Coronary artery (tissue), 2 donors: ENCODE measurements around the gene CEP85L.

ENCODE experiments used
- DNase-seq: peaks from one replicate; pipeline ENCODE4 v3.0.0-alpha.2; 2017; ENCODE audit warnings: low spot score
- H3K27ac ChIP-seq, 2 donors: fragments of 200-600 bp; sonication (generic); one replicate each; pipeline ENCODE4 v1.5.1; 2016 to 2019
- H3K4me3 ChIP-seq: fragments of 200-600 bp; sonication (generic); 2 replicates; pipeline ENCODE4 v1.5.1; 2016; ENCODE audit warnings: mild to moderate bottlenecking, moderate library complexity
- TF ChIP-seq, protein P1 (sequence below): fragments of 200-600 bp; sonication (generic); IDR thresholded peaks from one replicate; pipeline ENCODE4 v1.5.1; 2019; ENCODE audit warnings: antibody characterized with exemption

The CEP85L gene

DNA sequence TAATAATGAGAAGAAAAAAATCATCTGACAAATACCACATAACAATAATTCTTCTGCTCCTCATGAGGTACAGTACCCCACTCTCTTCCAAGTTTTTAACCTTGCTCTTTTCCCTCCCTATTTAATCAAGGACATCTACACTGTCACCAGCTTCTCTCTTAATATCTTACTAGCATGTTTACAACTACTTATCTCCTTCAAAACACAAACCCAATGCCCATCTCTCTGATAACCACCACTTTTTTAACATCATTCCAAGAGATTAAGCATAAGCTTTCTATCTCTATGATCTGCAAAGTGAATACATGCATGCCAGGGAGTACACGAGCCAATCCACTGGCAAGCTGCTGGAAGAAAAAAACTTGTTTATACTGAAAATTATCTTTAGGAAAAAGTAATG lies 10.3 kb downstream of the CEP85L start:
- Histone ChIP-seq H3K4me3 (no peak overlapping the region), H3K27ac (no peak overlapping the region)
- no peak for DNase-seq
- TF ChIP-seq, protein P1, sequence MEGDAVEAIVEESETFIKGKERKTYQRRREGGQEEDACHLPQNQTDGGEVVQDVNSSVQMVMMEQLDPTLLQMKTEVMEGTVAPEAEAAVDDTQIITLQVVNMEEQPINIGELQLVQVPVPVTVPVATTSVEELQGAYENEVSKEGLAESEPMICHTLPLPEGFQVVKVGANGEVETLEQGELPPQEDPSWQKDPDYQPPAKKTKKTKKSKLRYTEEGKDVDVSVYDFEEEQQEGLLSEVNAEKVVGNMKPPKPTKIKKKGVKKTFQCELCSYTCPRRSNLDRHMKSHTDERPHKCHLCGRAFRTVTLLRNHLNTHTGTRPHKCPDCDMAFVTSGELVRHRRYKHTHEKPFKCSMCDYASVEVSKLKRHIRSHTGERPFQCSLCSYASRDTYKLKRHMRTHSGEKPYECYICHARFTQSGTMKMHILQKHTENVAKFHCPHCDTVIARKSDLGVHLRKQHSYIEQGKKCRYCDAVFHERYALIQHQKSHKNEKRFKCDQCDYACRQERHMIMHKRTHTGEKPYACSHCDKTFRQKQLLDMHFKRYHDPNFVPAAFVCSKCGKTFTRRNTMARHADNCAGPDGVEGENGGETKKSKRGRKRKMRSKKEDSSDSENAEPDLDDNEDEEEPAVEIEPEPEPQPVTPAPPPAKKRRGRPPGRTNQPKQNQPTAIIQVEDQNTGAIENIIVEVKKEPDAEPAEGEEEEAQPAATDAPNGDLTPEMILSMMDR, result no peak

DNA sequence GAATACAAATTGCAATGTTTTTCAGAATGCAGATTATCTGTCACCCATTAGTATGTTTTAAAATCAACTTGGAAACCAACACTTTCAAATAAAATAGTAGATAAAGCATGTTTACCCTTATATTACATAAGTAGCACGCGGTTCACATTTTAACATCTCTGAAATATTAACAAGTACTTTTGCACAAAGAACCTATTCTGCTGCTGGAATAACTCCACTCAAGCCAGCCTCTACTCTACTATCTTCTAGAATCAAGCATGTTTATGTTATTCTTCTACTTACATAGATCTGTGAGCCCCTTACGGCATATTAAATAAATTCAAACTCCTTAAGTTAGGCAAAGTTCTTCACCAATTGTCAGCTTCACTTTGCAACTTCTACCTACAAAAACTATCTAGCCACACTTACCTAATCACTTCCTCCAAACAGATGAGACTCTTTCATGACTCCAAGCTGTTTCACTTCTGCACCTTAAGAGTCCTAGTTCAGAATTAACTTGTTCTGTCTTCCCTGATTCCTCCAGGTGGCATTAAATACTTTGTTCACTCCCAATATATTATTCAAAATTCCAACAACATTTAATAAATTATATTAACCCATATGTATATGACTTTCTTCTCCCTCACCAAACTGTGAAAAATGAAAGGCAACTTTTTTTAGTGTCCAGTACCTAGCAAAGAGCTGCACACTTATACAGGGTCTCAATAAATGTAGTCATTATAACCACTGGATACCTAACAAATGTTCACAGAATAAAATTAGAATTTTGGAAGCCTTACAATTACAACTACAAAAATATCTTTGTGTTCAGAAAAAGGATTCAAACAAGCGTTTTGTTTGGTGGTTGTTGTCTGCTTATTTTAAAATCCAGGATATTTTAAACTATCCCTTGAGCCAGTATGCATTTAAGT lies 12.1 kb downstream of the CEP85L start:
- TF ChIP-seq, protein P1, result no peak
- no peak for DNase-seq
- Histone ChIP-seq H3K27ac (no peak overlapping the region), H3K4me3 (no peak overlapping the region)

DNA sequence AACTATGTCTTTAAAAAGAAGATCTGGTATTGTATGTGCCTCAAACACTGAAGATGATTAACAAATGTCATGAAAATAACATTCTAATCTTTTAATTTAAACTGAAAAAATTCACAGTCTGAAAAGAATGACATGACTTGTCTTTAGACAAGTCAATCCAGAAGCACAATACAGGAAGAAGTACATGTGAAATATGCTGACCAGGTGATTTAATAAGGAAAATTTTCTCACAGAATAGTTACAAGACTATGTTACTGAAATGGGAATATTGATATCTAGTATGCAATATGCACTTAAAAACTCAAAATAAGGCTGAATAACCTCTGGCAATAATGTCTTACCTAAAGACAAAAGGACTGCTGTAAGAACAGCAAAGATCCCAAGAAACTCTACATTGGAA lies 13.1 kb downstream of the CEP85L start:
- TF ChIP-seq, protein P1, result no peak
- Histone ChIP-seq H3K27ac (no peak overlapping the region), H3K4me3 (no peak overlapping the region)
- DNase-seq, result no peak

DNA sequence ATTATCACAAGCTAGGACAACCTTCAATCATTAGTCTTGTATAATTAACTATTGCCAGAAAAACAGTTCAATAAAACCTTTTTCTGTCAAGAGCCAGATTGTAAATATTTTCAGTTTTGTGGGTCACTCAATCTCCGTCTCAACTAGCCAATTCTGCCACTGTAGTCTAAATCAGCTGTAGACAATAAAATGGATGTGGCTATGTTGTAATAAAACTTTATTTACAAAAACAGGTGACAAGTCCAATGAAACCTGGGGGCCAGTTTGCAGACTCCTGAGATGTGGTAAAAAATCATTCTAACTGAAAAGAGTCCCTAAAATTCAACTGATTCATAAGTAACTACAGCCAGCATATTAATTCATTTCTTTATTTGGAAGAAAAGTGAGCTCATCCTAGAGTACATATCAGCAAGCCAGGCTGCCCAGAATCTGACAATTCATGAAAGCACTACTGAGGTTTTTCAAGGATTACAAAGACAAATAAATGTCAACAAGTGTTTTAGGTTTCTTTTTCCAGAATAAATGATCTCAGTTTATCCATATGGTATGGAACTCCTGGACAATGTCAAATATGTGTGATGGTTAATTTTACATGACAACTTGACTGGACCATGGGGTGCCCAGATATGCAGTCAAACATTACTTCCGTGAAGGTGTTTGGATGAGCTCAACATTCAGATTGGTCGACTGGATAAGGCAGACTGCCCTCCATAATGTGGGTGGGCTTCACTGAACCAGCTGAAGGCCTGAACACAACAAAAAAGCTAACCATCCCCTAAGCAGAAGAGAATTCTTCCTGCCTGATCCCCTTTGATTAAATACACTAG lies 15.3 kb downstream of the CEP85L start:
- DNase-seq, result no peak
- H3K27ac ChIP-seq, result no peak overlapping the region
- no peak overlapping the region for H3K4me3 ChIP-seq
- TF ChIP-seq, protein P1, result no peak

DNA sequence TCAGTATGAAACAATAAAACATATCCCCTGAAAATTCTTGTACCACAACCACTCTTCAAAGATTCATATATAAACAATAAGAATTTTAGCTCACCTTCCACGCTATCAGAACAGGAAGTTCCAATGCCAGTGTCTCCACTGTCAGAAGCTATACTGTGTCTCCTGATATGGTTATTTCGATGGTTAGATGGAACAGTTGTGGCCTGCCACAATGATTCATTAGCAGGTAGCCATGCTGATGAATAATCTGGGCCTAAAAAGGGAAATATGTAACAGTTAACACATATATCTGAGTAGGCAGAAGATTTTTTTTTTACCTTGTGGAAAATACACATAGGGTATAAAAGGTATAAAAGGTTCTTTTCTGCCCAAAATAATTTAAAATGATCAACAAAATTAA lies 19.0 kb downstream of the CEP85L start:
- Histone ChIP-seq H3K27ac (no peak overlapping the region), H3K4me3 (no peak overlapping the region)
- TF ChIP-seq, protein P1, result no peak
- DNase-seq, result no peak

DNA sequence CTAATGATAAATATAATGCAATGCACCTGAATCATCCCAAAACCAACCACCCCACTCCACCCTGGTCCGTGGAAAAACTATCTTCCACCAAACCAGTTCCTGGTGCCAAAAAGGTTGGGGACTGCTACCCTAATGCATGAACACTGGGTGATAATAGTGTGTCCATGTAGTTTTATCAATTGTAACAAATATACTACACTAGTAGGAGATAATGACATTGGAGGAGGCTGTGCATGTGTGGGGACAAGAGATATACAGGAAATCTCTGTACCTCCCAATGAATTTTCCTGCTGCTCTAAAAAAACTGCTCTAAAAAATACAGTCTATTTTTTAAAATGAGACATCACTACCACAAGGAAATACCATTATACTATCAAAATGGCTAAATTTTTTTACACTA lies 20.5 kb downstream of the CEP85L start:
- DNase-seq, result no peak
- Histone ChIP-seq H3K4me3 (no peak overlapping the region), H3K27ac (no peak overlapping the region)
- TF ChIP-seq, protein P1, result no peak
